H1 (cell line): ENCODE measurements around the gene HOXA11. TPM values are rescaled to one million over a fixed set of nuclear protein-coding genes. Genes with fewer than 3 reads are reported as not detected.

Experiments used
- CTCF ChIA-PET: fragments of 300-600 bp; sonication (Branson Sonifier 250); formaldehyde crosslinking; loops from one replicate; lab custom pipeline; 2021; ENCODE audit not compliant: partially characterized antibody; lab: Charles Lee
- POLR2A ChIA-PET: fragments of 300-600 bp; sonication (Branson Sonifier 250); formaldehyde crosslinking; loops from one replicate; lab custom pipeline; 2021; ENCODE audit warnings: inconsistent platforms; ENCODE audit not compliant: partially characterized antibody; lab: Charles Lee
- DNase-seq, 2 experiments: peaks; one replicate each; pipeline versions ENCODE4 v3.0.0 to v3.0.0-alpha.2; 2010 to 2022; ENCODE audit warnings: low spot score in 2 of 2, low read depth in 1 of 2, mixed read lengths in 1 of 2
- FAIRE-seq: peaks from 2 replicates; lab custom pipeline; 2011; peaks lifted over from hg19 to GRCh38; lab: Jason Lieb, UNC
- H2AFZ ChIP-seq: 2 replicates; pipeline ENCODE4 v1.8.1; 2012; ENCODE audit warnings: low read length, inconsistent platforms
- H2AK5ac ChIP-seq: 2 replicates; pipeline ENCODE4 v1.6.1; 2013; ENCODE audit warnings: low read depth, low read length
- H2BK120ac ChIP-seq: replicated peaks from 2 replicates; pipeline ENCODE3; 2013; ENCODE audit warnings: low read depth, low read length, inconsistent platforms
- H2BK12ac ChIP-seq: 2 replicates; pipeline ENCODE4 v1.6.1; 2013; ENCODE audit warnings: low read depth, low read length
- H2BK15ac ChIP-seq: 2 replicates; pipeline ENCODE4 v1.6.1; 2013; ENCODE audit warnings: low read length
- H2BK20ac ChIP-seq: 2 replicates; pipeline ENCODE4 v1.6.1; 2013; ENCODE audit warnings: low read length
- H2BK5ac ChIP-seq: 2 replicates; pipeline ENCODE4 v1.6.1; 2013; ENCODE audit warnings: low read depth, low read length
- H3K14ac ChIP-seq: 2 replicates; pipeline ENCODE4 v1.6.1; 2013; ENCODE audit warnings: inconsistent platforms; ENCODE audit not compliant: insufficient read length
- H3K18ac ChIP-seq: 2 replicates; pipeline ENCODE4 v1.6.1; 2013; ENCODE audit warnings: low read length; ENCODE audit errors: extremely low read depth
- H3K23ac ChIP-seq: 2 replicates; pipeline ENCODE4 v1.6.1; 2013; ENCODE audit warnings: inconsistent platforms; ENCODE audit not compliant: insufficient read length
- H3K23me2 ChIP-seq: 2 replicates; pipeline ENCODE4 v1.6.1; 2013; ENCODE audit warnings: low read depth, low read length
- H3K27ac ChIP-seq: 2 replicates; pipeline ENCODE4 v1.6.1; 2011; ENCODE audit warnings: low read depth, low read length, inconsistent platforms
- H3K27me3 ChIP-seq, 4 experiments: replicated peaks in 1 of 4; 1 replicate in 1 of 4; 2 replicates in 3 of 4; pipeline versions ENCODE4 v1.6.1 to v1.8.1; 2011 to 2013; ENCODE audit warnings: low read length in 3 of 4, mild to moderate bottlenecking in 3 of 4, inconsistent platforms in 2 of 4, mixed read lengths in 2 of 4, moderate library complexity in 1 of 4; ENCODE audit not compliant: control insufficient read depth in 3 of 4, insufficient read depth in 3 of 4; ENCODE audit errors: extremely low read depth in 1 of 4
- H3K36me3 ChIP-seq, 4 experiments: 2 replicates each; pipeline versions ENCODE4 v1.6.1 to v1.8.1; 2011 to 2013; ENCODE audit warnings: mild to moderate bottlenecking in 4 of 4, low read length in 3 of 4, moderate library complexity in 2 of 4, control low read depth in 1 of 4, inconsistent platforms in 1 of 4; ENCODE audit not compliant: insufficient read depth in 4 of 4, control insufficient read depth in 2 of 4
- H3K4ac ChIP-seq: replicated peaks from 2 replicates; pipeline ENCODE3; 2013; ENCODE audit warnings: low read length, low read depth, mixed read lengths, inconsistent platforms; ENCODE audit not compliant: insufficient read length
- H3K4me1 ChIP-seq, 4 experiments: replicated peaks in 1 of 4; 1 replicate in 1 of 4; 2 replicates in 3 of 4; pipeline versions ENCODE4 v1.6.1 to v1.8.1; 2011 to 2013; ENCODE audit warnings: low read length in 3 of 4, inconsistent platforms in 2 of 4, mixed read lengths in 1 of 4; ENCODE audit not compliant: insufficient read depth in 4 of 4, control insufficient read depth in 3 of 4
- H3K4me2 ChIP-seq, 2 experiments: 2 replicates each; pipeline versions ENCODE4 v1.6.1 to v1.8.1; 2011 to 2013; ENCODE audit warnings: low read depth in 2 of 2, low read length in 2 of 2, control low read depth in 1 of 2, inconsistent platforms in 1 of 2, mild to moderate bottlenecking in 1 of 2; ENCODE audit not compliant: insufficient read depth in 1 of 2
- H3K4me3 ChIP-seq, 4 experiments: fragments of 200-600, 300-600 bp in 1 of 4; sonication (generic), shearing (Covaris generic), sonication (Bioruptor Twin) in 1 of 4; 2 replicates each; pipeline versions ENCODE4 v1.5.1 to v1.8.1; 2011 to 2016; ENCODE audit warnings: low read length in 4 of 4, low read depth in 3 of 4, control low read depth in 2 of 4, inconsistent platforms in 2 of 4, mild to moderate bottlenecking in 2 of 4, mixed read lengths in 1 of 4, moderate library complexity in 1 of 4; ENCODE audit not compliant: insufficient read depth in 2 of 4; ENCODE audit errors: extremely low read depth in 1 of 4
- H3K56ac ChIP-seq: replicated peaks from 2 replicates; pipeline ENCODE3; 2013; ENCODE audit warnings: low read depth, mild to moderate bottlenecking, mixed read lengths, low read length, inconsistent platforms; ENCODE audit not compliant: insufficient read length
- H3K79me1 ChIP-seq: 2 replicates; pipeline ENCODE4 v1.6.1; 2013; ENCODE audit warnings: low read depth, low read length, control low read depth
- H3K79me2 ChIP-seq, 2 experiments: 2 replicates each; pipeline versions ENCODE4 v1.6.1 to v1.8.1; 2012 to 2013; ENCODE audit warnings: low read length in 2 of 2, mild to moderate bottlenecking in 2 of 2, inconsistent platforms in 1 of 2; ENCODE audit not compliant: insufficient read depth in 2 of 2, control insufficient read depth in 1 of 2
- H3K9ac ChIP-seq, 4 experiments: replicated peaks in 1 of 4; 1 replicate in 1 of 4; 2 replicates in 3 of 4; pipeline versions ENCODE4 v1.6.1 to v1.8.1; 2011 to 2013; ENCODE audit warnings: low read depth in 3 of 4, low read length in 3 of 4, control low read depth in 2 of 4, mild to moderate bottlenecking in 2 of 4, moderate library complexity in 2 of 4, inconsistent platforms in 1 of 4; ENCODE audit errors: extremely low read depth in 1 of 4
- H3K9me3 ChIP-seq, 2 experiments: 2 replicates each; pipeline versions ENCODE4 v1.6.1 to v1.8.1; 2012 to 2013; ENCODE audit warnings: mild to moderate bottlenecking in 2 of 2, moderate library complexity in 2 of 2, control low read depth in 1 of 2, inconsistent platforms in 1 of 2, low read depth in 1 of 2, low read length in 1 of 2, mixed read lengths in 1 of 2; ENCODE audit not compliant: insufficient read depth in 2 of 2
- H4K20me1 ChIP-seq, 2 experiments: replicated peaks in 1 of 2; 2 replicates each; pipeline versions ENCODE3 to v1.8.1; 2011 to 2013; ENCODE audit warnings: inconsistent platforms in 2 of 2, low read length in 2 of 2, mild to moderate bottlenecking in 1 of 2; ENCODE audit not compliant: insufficient read depth in 2 of 2, control insufficient read depth in 1 of 2
- H4K5ac ChIP-seq: 2 replicates; pipeline ENCODE4 v1.6.1; 2013; ENCODE audit warnings: low read length, low read depth, mixed read lengths, inconsistent platforms; ENCODE audit not compliant: insufficient read length
- H4K8ac ChIP-seq: 2 replicates; pipeline ENCODE4 v1.8.0; 2013; ENCODE audit warnings: mild to moderate bottlenecking, moderate library complexity, low read length, inconsistent platforms; ENCODE audit not compliant: insufficient read depth; ENCODE audit errors: extremely low read depth
- H4K91ac ChIP-seq: replicated peaks from 2 replicates; pipeline ENCODE3; 2013; ENCODE audit warnings: low read length, mixed read lengths, inconsistent platforms; ENCODE audit not compliant: insufficient read length
- CBX8 ChIP-seq: fragments of 300-800, 300-1000 bp; sonication (generic); IDR thresholded peaks from 2 replicates; pipeline ENCODE4 v1.7.1; 2016; ENCODE audit warnings: low read depth, low read length, borderline replicate concordance
- GABPA ChIP-seq: IDR thresholded peaks from 2 replicates; pipeline ENCODE4 v1.6.1; 2011; ENCODE audit warnings: mild to moderate bottlenecking, low read length, moderate library complexity, borderline replicate concordance; ENCODE audit not compliant: insufficient read depth
- HDAC6 ChIP-seq: IDR thresholded peaks from one replicate; pipeline ENCODE4 v1.7.1; 2012; ENCODE audit warnings: low read depth, mild to moderate bottlenecking, inconsistent platforms, low read length, moderate library complexity
- JUND ChIP-seq: IDR thresholded peaks from 2 replicates; pipeline ENCODE4 v1.6.1; 2011; ENCODE audit warnings: mild to moderate bottlenecking, improper control_type of control experiment, low read length
- POLR2A ChIP-seq, 2 experiments: IDR thresholded peaks; 1 replicate in 1 of 2; 2 replicates in 1 of 2; pipeline ENCODE4 v1.6.1; 2011; ENCODE audit warnings: low read depth in 2 of 2, low read length in 2 of 2, mild to moderate bottlenecking in 2 of 2; ENCODE audit errors: control extremely low read depth in 1 of 2
- RNF2 ChIP-seq: fragments of 200-900, 300-1000 bp; sonication (generic); IDR thresholded peaks from 2 replicates; pipeline ENCODE4 v1.7.1; 2016; ENCODE audit warnings: borderline replicate concordance, low read depth, mild to moderate bottlenecking, antibody characterized with exemption, low read length; ENCODE audit not compliant: poor library complexity, severe bottlenecking; ENCODE audit errors: missing control alignments
- SIN3A ChIP-seq, 2 experiments: IDR thresholded peaks in 1 of 2; conservative IDR thresholded peaks in 1 of 2; 2 replicates each; pipeline ENCODE4 v1.6.1; 2011 to 2012; ENCODE audit warnings: low read length in 2 of 2, improper control_type of control experiment in 1 of 2, low read depth in 1 of 2, mild to moderate bottlenecking in 1 of 2
- TAF1 ChIP-seq: IDR thresholded peaks from 2 replicates; pipeline ENCODE4 v1.6.1; 2011; ENCODE audit warnings: mild to moderate bottlenecking, low read depth, low read length
- TBP ChIP-seq: IDR thresholded peaks from 2 replicates; pipeline ENCODE4 v1.6.1; 2011; ENCODE audit warnings: low read depth, low read length, improper control_type of control experiment
- WGBS, 2 experiments: shearing (Covaris generic) in 1 of 2; methylation state at CpG; one replicate each; pipeline versions ENCODE4 v1.1.6 to v1.1.7; 2013 to 2015; ENCODE audit warnings: low lambda C conversion rate in 2 of 2, mixed read lengths in 2 of 2, inconsistent platforms in 1 of 2, low coverage in 1 of 2, missing lambda C conversion rate in 1 of 2; ENCODE audit not compliant: insufficient replicate concordance in 2 of 2, insufficient coverage in 1 of 2, insufficient read length in 1 of 2; ENCODE audit errors: extremely low coverage in 1 of 2, missing lambda C conversion rate in 1 of 2; 5-methylcytosine and 5-hydroxymethylcytosine counted together
- polyA plus RNA-seq, 7 experiments: library from polyadenylated mRNA; depleted of rRNA in 3 of 7; stranded (reverse) in 5 of 7; unstranded in 2 of 7; fragments of >200 nt in 5 of 7; fragments of 200-250 nt in 2 of 7; gene quantifications; 1 replicate in 5 of 7; 2 replicates in 1 of 7; 4 replicates in 1 of 7; pipeline versions ENCODE4 v1.2.1 to v1.2.3, GENCODE V29; 2011 to 2013; ENCODE audit warnings: missing spikeins in 2 of 7, mixed read lengths in 2 of 7
- total RNA-seq: library from RNA; stranded (reverse); fragmentation: NEBNext Ultra II Directional; extraction: Animal tissue kit (Norgen Biotek cat#: 25700); gene quantifications from 2 replicates; pipeline ENCODE4 v1.2.1, GENCODE V29; 2021
- TF ChIP-seq, protein P1 (sequence below): IDR thresholded peaks from 2 replicates; pipeline ENCODE4 v1.6.1; 2012; ENCODE audit warnings: low read length, inconsistent platforms
- TF ChIP-seq, protein P2 (sequence below): IDR thresholded peaks from 2 replicates; pipeline ENCODE4 v1.6.1; 2011; ENCODE audit warnings: low read length, improper control_type of control experiment

HOXA11 gene
- total and polyA plus RNA-seq, 2 of the 8 experiments (the other 6 are each of a cell fraction or from before 2014, with no cell fraction given) = not detected

DNA sequence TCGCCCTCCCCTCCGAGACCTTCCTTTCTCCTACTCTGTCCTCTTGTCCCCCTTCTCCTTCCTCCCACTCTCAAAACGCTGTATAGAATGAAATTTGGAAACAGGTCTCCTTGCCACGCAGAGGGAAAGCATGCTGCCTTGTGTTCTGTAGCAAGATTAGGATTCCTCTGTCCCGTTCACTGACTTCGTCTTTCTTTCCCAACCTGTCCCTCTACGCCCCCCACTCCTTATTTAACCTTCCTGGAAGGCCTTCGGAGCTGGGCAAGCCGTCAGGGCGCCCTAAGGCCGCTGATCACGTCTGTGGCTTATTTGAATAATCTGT lies 21.0 kb downstream of the HOXA11 start:
- no peak overlapping the region for H3K9ac ChIP-seq
- no peak overlapping the region for H4K5ac ChIP-seq
- DNase-seq (no peak), FAIRE-seq (no peak)
- H3K79me1 ChIP-seq = no peaks in the 10 kb centered on the region
- H2AFZ ChIP-seq = no peak overlapping the region
- H2BK20ac ChIP-seq = no peak overlapping the region
- peaks cover 98 to 100% (median 99%) of the 10 kb centered on the region in 4 experiments for H3K27me3 ChIP-seq
- H2BK120ac ChIP-seq = no peak overlapping the region
- H4K20me1 ChIP-seq = peaks cover 19 to 28% of the 10 kb centered on the region in 2 experiments
- no peak overlapping the region for H3K14ac ChIP-seq
- H3K4me2 ChIP-seq = peak overlapping the region; percentile 8 to 47; a peak in 1 of 4 replicates
- H3K4ac ChIP-seq = no peak overlapping the region
- no peak overlapping the region for H2AK5ac ChIP-seq
- H3K23ac ChIP-seq = no peak overlapping the region
- no peak overlapping the region for H2BK5ac ChIP-seq
- H4K91ac ChIP-seq = no peak overlapping the region
- no peak overlapping the region for H3K56ac ChIP-seq
- H3K36me3 ChIP-seq = peaks cover 0 to 20% (median 0%) of the 10 kb centered on the region in 4 experiments; a peak in 1 of 8 replicates
- no peak overlapping the region for H2BK12ac ChIP-seq
- no peaks in the 10 kb centered on the region for H3K79me2 ChIP-seq
- H3K27ac ChIP-seq = no peak overlapping the region
- 18% methylated on average over 12 of the region's 12 CpGs; no CpG with 5 or more reads in 1 of the 2 experiments for WGBS, 2 experiments
- H3K4me3 ChIP-seq = peak overlapping the region in 1 of 4 experiments; percentile 25; a peak in 2 of 8 replicates
- H3K9me3 ChIP-seq = peaks cover 0 to 6% of the 10 kb centered on the region in 2 experiments; a peak in 1 of 4 replicates
- no peaks in the 10 kb centered on the region for H3K23me2 ChIP-seq
- H4K8ac ChIP-seq = no peak overlapping the region
- H3K18ac ChIP-seq = no peak overlapping the region
- ChIA-PET CTCF (interaction anchor here (0.8 to 4.4 kb wide), 5 partner anchors 9 to 22 kb away, joined by 3 to 80 read pairs (median 5); partner anchors contain the start of genes HOXA11, HOXA3, HOXA5 and HOXA6), POLR2A (no interaction called here)
- H2BK15ac ChIP-seq = no peak overlapping the region
- H3K4me1 ChIP-seq = no peaks in the 10 kb centered on the region; a peak in 4 of 7 replicates
- TF ChIP-seq CBX8 = no peak
- TF ChIP-seq TAF1 = no peak
- TF ChIP-seq SIN3A (conservative IDR thresholded peaks at IDR 0.05 in 1 of 2, IDR thresholded peaks at IDR 0.05 in 1 of 2; ENCODE audit: low read depth in 1 of 2, low read length in 2 of 2) = no peak
- TF ChIP-seq GABPA = no peak
- TF ChIP-seq POLR2A (IDR thresholded peaks at IDR 0.05; ENCODE audit: control extremely low read depth in 1 of 2, low read depth in 2 of 2, low read length in 2 of 2) = no peak
- TF ChIP-seq HDAC6 = no peak
- TF ChIP-seq, protein P1, sequence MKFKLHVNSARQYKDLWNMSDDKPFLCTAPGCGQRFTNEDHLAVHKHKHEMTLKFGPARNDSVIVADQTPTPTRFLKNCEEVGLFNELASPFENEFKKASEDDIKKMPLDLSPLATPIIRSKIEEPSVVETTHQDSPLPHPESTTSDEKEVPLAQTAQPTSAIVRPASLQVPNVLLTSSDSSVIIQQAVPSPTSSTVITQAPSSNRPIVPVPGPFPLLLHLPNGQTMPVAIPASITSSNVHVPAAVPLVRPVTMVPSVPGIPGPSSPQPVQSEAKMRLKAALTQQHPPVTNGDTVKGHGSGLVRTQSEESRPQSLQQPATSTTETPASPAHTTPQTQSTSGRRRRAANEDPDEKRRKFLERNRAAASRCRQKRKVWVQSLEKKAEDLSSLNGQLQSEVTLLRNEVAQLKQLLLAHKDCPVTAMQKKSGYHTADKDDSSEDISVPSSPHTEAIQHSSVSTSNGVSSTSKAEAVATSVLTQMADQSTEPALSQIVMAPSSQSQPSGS = no peak
- TF ChIP-seq RNF2 = no peak
- TF ChIP-seq TBP = no peak
- TF ChIP-seq JUND = no peak
- TF ChIP-seq, protein P2, sequence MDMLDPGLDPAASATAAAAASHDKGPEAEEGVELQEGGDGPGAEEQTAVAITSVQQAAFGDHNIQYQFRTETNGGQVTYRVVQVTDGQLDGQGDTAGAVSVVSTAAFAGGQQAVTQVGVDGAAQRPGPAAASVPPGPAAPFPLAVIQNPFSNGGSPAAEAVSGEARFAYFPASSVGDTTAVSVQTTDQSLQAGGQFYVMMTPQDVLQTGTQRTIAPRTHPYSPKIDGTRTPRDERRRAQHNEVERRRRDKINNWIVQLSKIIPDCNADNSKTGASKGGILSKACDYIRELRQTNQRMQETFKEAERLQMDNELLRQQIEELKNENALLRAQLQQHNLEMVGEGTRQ = no peak
